ENCODE results near the gene FPGT.

GRCh38 chr1:74235153-74235552, 37.1 kb downstream of the FPGT start, which contains the start of gene TNNI3K:
- no peak for TF ChIP-seq RNF2 (IDR thresholded peaks at IDR 0.05; ENCODE audit: borderline replicate concordance, low read depth)
- TF ChIP-seq CTCF (IDR thresholded peaks at IDR 0.05): no peak
- no peak for TF ChIP-seq CHD2 (IDR thresholded peaks at IDR 0.05; ENCODE audit: low read length, partially characterized antibody)
- no peak for TF ChIP-seq POLR2A (IDR thresholded peaks at IDR 0.05; ENCODE audit: low read length)
- TF ChIP-seq MAX (IDR thresholded peaks at IDR 0.05): no peak
- TF ChIP-seq BHLHE40 (IDR thresholded peaks at IDR 0.05; ENCODE audit: low read depth, low read length): no peak
- TF ChIP-seq FOXS1 (CRISPR knock-in tag; IDR thresholded peaks at IDR 0.05): no peak
- TF ChIP-seq SREBF2 (IDR thresholded peaks at IDR 0.05): no peak
- TF ChIP-seq EHMT2 (IDR thresholded peaks at IDR 0.05; ENCODE audit: low read depth): no peak
- no peak for TF ChIP-seq HDAC2 (IDR thresholded peaks at IDR 0.05)
- no peak for TF ChIP-seq NPAS2 (CRISPR knock-in tag; IDR thresholded peaks at IDR 0.05; ENCODE audit: borderline replicate concordance)
- no peak for TF ChIP-seq PHF8 (IDR thresholded peaks at IDR 0.05; ENCODE audit: borderline replicate concordance, low read depth)
- no peak for TF ChIP-seq RCOR1 (IDR thresholded peaks at IDR 0.05; ENCODE audit: low read depth, low read length)
